NOMO-1 treated with DMSO at 0.1 percent for 48 hours (cell line): ENCODE measurements around the gene LPIN1.
A peak's percentile ranks its signal among the peaks of the same experiment; 100 is the strongest.

Source experiments
- DNase-seq: peaks from one replicate; lab custom pipeline; 2025; ENCODE audit not compliant: unreplicated experiment; lab: John Stamatoyannopoulos, UW

Gene LPIN1

GRCh38 chr2:11861044-11861443 is 114.6 kb downstream of the LPIN1 start:
- DNase-seq = no peak

GRCh38 chr2:11862049-11862448 is 115.6 kb downstream of the LPIN1 start:
- no peak for DNase-seq

GRCh38 chr2:11863103-11863502 is 116.7 kb downstream of the LPIN1 start:
- no peak for DNase-seq

GRCh38 chr2:11863513-11864328 is 117.3 kb downstream of the LPIN1 start:
- peak; percentile 50 for DNase-seq

- no peak for DNase-seq
These were observed 118.3 kb downstream of the LPIN1 start for GRCh38 chr2:11864724-11865123.

DNA sequence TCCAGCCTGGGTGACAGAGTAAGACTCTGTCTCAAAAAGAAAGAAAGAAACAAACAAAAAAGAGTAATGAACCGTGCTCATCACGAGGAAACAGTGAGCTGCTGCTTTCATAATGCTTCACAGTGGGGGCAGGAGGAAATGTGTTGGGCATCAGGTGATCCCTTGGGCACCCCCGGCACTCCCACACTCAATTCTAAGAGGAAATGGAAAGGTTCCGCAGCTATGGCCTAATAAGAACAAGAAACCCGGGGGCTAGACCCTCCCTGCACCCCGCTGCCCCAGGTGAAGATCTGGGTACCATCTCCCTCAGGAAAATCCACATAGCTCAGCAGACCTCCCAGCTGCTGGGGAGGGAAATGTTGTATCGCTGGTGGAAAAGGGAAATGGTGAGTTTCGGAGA is 118.9 kb downstream of the LPIN1 start:
- DNase-seq = no peak

GRCh38 chr2:11865805-11866204 is 119.4 kb downstream of the LPIN1 start:
- DNase-seq = no peak

- no peak for DNase-seq
These were observed 120.2 kb downstream of the LPIN1 start for GRCh38 chr2:11866358-11867335.

DNA sequence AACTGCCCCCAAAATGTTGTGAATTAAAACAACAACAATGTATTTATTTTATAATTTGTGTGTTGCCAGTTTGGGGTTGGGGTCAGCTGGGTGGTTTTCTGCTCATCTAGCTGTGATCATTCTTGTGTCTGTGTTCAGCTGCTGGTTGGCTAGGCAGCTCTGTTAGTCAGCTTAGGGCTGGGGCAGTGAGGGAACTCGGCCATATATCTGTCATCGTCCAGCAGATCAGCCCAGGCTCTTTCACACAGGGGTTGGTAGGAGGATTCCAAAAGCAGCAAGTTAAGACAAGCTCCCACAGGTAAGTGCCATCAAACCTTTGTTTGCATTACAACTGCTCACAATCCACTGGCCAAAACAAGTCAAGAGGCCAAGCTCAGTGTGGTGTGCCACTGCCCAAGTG is 121.5 kb downstream of the LPIN1 start:
- DNase-seq = no peak

GRCh38 chr2:11869391-11869991 is 123.1 kb downstream of the LPIN1 start:
- no peak for DNase-seq

GRCh38 chr2:11870064-11870463 is 123.6 kb downstream of the LPIN1 start:
- no peak for DNase-seq

DNA sequence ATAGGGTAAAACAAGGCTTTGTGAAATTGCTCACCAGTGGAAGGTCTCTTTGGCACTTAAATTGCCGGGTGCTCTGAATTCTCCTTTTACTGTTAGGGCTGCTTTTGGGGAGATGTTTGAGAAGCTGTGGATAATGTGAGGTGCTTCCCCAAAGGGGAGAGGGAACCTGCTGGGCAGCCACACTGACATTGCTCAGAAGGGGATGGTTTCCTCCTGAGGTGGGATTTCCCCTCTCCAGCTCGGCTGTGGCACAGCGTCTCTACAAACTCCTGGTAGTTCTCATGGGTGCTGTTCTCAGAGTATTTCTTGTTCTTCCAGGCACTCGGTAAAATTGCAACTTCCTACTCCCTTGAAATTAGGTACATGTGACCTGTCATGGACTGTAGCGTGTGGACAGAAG is 124.2 kb downstream of the LPIN1 start:
- DNase-seq = no peak

DNA sequence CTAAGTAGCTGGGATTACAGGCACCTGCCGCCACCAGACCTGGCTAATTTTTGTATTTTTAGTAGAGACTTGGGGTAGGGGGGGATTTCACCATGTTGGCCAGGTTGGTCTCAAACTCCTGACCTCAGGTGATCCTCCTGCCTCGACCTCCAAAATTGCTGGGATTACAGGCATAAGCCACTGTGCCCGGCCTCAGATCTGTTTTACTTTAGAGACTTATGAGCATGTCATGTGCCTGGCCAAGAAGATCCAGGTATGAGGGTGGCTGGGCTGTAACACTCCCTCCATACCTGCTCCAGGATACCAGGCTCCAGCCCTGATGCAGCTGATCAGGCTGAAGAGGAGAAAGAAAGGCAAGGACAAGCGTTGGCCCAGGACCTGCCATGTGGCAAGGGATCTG is 125.0 kb downstream of the LPIN1 start:
- DNase-seq = no peak

- no peak for DNase-seq
These were observed 126.0 kb downstream of the LPIN1 start for GRCh38 chr2:11872247-11872947.

DNA sequence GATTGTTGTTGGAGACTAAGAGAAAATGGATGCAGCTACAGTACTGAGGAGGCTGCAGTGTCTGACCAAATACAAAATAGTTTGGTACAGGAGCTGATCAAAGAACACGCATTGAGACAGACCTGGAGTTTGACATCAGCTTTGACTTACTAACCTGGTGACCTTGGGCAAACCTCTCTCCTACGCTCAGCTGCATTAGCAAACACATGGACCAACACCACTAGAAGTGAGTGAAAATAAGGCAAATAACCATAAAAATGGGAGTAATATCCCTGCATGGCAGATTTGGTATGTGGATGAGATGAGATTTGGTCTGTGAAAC is 126.5 kb downstream of the LPIN1 start:
- DNase-seq = no peak

DNA sequence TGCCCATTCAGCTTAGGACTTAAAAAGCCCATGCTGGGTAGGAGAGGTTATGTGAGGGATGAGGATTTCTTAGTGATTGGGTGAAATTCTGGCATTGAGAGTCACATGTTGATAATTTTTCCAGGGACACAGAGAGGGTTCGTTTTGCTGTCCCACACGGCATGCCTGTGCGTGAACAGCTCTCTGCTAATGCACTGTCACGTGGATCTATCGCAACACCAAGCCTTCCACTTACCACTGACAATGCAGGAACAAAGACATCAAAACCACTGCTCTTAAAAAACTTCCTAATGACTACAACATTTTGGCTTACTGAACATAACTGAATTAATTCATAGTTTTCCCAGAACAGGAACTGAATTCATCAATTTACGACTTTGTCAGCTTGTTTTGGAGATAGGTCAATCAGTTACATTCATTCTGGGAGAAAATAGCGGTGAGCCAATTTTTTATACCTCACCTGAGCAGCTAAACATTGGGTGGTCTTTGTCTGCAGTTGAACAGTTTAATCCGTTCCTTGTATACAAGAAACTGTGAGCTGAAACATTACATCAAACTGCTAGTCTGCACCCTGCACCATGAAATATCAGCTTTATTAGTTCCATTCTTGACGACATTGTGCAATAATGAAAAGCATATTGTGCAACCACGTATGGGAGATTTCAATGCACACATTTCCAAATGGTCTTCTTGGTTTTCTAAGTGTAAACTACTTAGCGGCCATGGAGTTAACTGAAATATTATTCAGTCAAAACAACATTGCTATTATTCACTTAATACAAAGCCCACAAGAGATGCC is 127.1 kb downstream of the LPIN1 start:
- peak; percentile 59 for DNase-seq

DNA sequence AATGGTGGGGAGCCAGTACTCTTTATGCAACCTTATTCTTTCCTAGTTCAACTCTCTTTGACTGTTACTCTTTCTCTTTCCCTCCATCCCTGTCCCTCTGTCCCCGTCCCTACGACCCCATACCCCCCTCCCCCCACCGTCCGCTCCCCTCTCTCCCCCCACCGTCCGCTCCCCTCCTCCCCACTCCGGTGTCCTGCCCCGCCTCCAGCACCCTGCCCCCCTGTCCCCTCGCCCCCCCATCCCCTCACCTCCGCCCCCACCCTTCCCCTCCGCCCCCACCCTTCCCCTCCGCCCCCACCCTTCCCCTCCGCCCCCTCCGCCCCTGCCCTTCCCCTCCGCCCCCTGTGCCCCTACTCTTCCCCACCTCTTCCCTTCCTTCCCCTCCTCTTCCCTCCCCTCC is 128.4 kb downstream of the LPIN1 start:
- DNase-seq = no peak

DNA sequence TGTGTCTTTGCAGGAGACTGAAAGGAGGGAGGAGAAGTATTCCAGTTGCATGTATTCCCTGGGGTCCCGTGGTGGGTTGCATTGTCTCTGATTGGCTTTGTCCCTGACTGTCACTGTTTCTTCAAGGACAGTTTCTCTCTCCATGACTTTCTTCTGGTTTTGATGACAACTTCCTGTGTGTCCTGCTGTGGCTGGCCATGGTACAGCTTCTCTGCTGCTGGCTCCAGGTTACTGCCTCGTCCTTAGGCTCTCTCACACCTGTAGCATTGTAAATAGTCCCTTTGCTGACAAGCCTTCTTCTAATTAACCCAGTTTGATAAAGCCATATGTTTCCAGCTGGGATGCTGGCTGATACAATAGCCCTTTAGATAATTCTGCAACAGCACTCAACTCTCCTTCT is 129.0 kb downstream of the LPIN1 start:
- no peak for DNase-seq

GRCh38 chr2:11876436-11876835 is 130.0 kb downstream of the LPIN1 start:
- no peak for DNase-seq

DNA sequence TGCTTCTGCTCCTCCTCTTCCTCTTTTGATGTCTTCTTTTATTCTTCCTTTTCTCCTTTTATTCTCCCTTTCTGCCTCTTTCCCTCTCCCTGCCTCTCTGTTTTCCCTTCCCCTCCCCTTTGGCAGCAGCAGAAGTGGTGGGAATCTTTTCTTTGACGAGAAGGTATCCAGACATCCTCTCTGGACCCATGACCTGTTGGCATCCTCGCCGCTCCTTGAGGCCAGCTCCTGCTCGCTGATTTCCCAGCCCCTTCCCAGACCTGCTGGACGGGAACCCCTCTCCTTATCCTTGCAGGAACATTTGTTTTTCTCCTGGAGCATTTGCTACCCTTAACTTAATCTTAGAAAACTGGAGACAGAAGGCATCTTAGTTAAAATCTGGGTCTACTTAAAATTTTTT is 130.5 kb downstream of the LPIN1 start:
- no peak for DNase-seq
